HG02973 (cell line): ENCODE measurements around the gene DEPDC4.
"Not testable (repeated sequence)": the region's sequence is repeated elsewhere in the genome, so short reads cannot be mapped to it uniquely, and the experiment has no call there.

ENCODE experiments used
- ATAC-seq: cut with Tn5 transposase; IDR thresholded peaks from one replicate; pipeline ENCODE4 v1.9.1; 2021; ENCODE audit warnings: moderate library complexity; ENCODE audit not compliant: unreplicated experiment

Gene DEPDC4

DNA sequence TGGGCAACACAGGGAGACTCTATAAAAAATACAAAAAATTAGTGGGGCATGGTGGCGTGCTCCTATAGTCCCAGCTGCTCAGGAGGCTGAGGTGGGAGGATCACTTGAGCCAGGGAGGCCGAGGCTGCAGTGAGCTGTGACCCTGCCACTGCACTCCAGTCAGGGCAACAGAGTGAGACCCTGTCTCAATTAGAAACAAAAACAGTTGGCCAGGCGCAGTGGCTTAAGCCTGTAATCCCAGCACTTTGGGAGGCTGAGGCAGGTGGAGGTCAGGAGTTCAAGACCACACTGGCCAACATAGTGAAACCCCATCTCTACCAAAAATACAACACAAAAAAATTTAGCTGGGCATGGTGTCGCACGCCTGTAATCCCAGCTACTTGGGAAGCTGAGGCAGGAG, 1.8 kb downstream of the DEPDC4 start:
- not testable (repeated sequence) for ATAC-seq

- no peak for ATAC-seq
These were observed 3.7 kb downstream of the DEPDC4 start for GRCh38 chr12:100263131-100263530.

DNA sequence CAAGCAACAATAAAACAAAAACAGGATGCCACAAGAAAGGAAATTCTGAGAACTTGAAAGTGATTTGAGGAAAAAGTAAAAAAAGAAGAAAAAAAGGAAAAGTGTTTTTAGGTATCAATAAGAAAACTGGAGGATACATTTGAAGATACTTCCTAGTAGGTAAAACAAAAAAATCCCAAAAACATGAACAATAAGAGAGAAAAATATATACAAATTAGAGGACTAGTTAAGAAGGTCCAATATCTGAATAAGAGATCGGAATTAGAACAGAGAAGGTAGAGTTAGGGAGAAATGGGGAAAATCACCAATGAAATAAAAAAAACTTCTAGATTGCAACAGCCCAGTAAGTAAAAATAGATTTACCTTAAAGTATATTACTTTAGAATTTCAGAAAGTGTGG, 8.8 kb downstream of the DEPDC4 start:
- ATAC-seq: no peak

- ATAC-seq: no peak
These were observed 12.0 kb downstream of the DEPDC4 start for GRCh38 chr12:100254876-100255275.

GRCh38 chr12:100253437-100253836, 13.4 kb downstream of the DEPDC4 start:
- ATAC-seq: no peak

GRCh38 chr12:100251917-100252316, 15.0 kb downstream of the DEPDC4 start:
- no peak for ATAC-seq

DNA sequence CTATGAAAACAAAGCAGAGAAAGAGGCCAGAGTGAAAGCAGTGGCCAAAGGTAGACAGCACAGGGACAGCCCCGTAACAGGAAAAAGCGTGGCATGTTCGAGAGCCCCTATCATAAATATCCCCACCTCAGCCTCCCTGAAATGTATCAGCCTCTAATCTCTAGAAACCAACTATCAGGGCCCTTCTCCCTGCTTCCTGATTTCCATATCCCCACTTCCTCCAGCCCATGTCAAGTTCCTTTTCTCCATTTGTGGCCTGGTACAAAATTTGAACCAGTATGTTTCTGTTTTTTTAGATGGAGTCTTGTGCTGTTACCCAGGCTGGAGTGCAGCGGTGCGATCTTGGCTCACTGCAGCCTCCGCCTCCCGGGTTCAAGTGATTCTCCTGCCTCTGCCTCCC, 16.9 kb downstream of the DEPDC4 start:
- no peak for ATAC-seq

DNA sequence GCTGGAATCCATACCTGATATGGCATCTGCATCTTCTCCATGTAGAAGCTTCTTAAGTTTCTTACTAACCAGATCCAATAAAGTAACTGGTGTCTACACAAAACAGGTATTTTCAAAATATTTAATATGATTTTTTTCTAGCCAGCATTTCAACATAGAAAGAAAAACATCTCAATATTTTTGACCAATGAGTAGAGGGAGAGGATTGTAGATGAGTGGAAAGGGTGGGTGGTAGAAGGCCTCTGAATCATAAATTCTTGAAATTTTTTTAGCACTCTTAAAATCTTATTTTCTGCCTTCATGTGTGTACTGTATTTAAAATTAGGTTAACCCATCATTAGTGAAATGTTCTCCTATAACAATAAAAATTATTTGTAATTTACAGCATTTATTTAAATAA, 18.0 kb downstream of the DEPDC4 start:
- ATAC-seq: no peak

DNA sequence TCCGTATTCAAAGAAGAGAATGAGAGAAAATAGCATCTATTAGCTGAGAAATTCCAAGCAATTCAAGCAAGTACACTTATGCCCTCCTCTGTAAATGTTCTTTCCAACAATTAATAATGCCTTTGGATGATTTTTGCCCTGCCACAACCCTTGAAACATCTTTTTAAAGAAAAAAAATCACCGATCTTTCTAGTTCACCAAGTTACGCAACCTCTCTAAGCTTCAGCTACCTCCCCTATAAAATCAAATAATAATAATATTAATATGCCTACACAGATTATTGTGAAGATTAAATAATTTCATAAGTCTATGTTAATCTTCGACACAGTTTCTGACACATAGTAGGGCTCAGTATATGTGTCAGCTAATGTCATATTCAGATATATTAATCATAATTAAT, 19.1 kb downstream of the DEPDC4 start:
- ATAC-seq: no peak

DNA sequence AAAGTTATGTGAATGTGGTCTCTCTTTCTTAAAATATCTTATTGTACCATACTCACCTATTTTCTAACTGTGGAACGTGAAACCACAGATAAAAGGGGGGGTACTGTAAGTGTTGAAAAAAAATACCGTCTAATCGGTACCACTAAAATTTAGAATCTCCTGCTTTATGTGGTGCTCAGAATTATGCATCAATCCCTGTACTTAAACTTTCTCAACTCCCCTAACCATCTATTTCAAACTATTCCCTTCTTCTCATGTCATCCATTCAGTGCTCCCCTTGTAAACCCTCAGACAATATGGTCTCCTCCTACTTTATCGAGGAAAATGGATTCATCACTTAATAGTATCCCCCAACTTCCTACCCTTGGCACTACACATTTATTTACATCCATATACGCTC, 23.7 kb downstream of the DEPDC4 start:
- ATAC-seq: no peak

DNA sequence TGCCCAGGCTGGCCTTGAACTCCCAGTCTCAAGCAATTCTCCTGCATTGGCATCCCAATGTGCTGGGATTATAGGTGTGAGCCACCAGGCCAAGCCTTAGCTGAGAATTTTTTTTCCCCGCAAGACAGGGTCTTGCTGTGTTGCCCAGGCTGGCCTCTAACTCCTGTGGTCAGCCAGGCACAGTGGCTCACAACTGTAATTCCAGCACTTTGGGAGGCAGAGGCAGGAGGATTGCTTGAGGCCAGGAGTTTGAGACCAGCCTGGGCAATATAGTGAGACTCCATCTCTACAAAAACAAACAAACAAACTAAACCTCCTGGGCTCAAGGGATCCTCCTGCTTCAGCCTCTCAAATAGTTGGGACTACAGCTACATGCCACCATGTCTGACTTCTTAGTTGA, 27.3 kb downstream of the DEPDC4 start:
- no peak for ATAC-seq

- ATAC-seq: no peak
These were observed 28.1 kb downstream of the DEPDC4 start for GRCh38 chr12:100238801-100239200.

GRCh38 chr12:100234591-100235304, 32.1 kb downstream of the DEPDC4 start:
- no peak for ATAC-seq

DNA sequence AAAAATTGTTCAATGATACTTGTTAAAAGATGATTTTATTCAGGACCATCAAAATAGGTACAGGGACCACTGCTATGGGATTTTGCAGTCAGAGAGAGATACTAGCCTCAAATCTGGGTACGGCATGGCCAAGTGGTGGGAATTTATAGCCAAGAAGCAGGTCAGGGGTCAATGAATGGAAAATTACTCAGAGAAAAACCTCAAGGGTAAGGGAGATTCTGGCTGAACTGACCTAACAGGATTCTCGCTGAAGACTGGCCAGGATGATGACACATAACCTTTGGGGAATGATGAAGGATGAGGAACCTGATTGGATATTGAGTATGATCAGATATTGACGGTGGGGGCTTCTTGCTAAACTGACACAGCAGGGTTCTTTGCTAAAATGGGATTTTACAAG, 32.7 kb downstream of the DEPDC4 start:
- no peak for ATAC-seq

DNA sequence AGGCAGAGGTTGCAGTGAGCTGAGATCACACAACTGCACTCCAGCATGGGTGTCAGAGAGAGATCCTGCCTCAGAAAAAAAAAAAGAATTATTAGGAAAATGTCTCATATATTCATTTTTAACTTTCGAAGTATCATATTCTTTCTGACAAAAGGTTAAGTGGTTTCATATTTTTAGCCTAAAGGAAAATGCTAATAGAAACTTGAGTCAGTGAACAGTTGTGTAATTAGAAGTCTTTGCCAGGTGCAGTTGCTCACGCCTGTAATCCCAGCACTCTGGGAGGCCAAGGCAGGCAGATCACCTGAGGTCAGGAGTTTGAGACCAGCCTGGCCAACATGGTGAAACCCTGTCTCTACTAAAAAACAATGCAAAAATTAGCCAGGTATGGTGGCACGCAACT, 35.0 kb downstream of the DEPDC4 start:
- ATAC-seq: not testable (repeated sequence)

- ATAC-seq: no peak
These were observed 37.0 kb downstream of the DEPDC4 start for GRCh38 chr12:100229876-100230275.

DNA sequence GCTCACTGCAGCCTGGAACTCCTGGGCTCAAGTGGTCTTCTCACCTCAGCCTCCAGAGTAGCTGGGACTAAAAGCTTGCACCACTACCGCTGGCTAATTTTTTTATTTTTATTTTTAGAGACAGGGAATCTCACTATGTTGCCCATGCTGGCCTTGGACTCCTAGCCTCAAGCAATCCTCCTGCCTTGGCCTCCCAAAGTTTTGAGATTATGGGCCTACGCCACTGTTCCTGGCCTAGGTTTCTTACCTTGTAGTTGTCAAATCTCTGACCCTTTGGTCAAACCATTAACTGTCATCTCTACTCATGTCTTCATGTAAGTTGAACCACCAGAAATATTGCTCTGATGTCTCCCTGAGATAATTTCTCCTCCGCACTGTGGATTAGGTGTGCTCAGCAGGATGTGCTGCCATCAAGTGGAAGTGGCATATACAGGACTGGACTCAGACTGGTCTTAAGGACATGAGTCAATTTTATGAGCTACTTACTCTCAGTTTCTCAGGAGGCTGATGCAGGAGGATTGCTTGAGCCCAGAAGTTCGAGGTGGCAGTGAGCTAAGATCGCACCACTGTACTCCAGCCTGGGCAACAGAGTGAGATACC, 37.7 kb downstream of the DEPDC4 start:
- ATAC-seq: no peak

GRCh38 chr12:100225491-100225890, 41.4 kb downstream of the DEPDC4 start:
- ATAC-seq: no peak

GRCh38 chr12:100222173-100222572, 44.7 kb downstream of the DEPDC4 start:
- not testable (repeated sequence) for ATAC-seq

- no peak for ATAC-seq
These were observed 45.4 kb downstream of the DEPDC4 start for GRCh38 chr12:100221523-100221922.

- ATAC-seq: no peak
These were observed 47.4 kb downstream of the DEPDC4 start for GRCh38 chr12:100219328-100220109.

GRCh38 chr12:100216337-100216736, 50.5 kb downstream of the DEPDC4 start:
- ATAC-seq: no peak
